Activated CD4-positive, alpha-beta T cell treated with anti-CD3 and anti-CD28 coated beads for 36 hours (primary cell): Measurements from ENCODE around the gene SAPCD1. TPM values are rescaled to one million over a fixed set of nuclear protein-coding genes. Genes with fewer than 3 reads are reported as not detected.

ENCODE experiments used
- ATAC-seq: fragments of 200-7000 bp; cut with Tn5 transposase; one replicate; pipeline ENCODE4 v1.10.0; 2021; ENCODE audit warnings: mild to moderate bottlenecking, moderate library complexity
- CTCF ChIA-PET: fragments of 350-600 bp; sonication (Branson Sonifier 250); formaldehyde crosslinking; loops from one replicate; lab custom pipeline; 2021; ENCODE audit warnings: antibody characterized with exemption; lab: Charles Lee
- POLR2A ChIA-PET: fragments of 350-600 bp; sonication (Branson Sonifier 250); formaldehyde crosslinking; loops from one replicate; lab custom pipeline; 2021; ENCODE audit warnings: antibody characterized with exemption, inconsistent platforms; lab: Charles Lee
- DNase-seq: peaks from one replicate; pipeline ENCODE4 v3.0.0-alpha.2; 2020
- H3K27ac Mint-ChIP-seq: one replicate; pipeline ENCODE4 v1.8.0; 2021; ENCODE audit warnings: mixed read lengths
- H3K27me3 Mint-ChIP-seq: one replicate; pipeline ENCODE4 v1.8.0; 2021; ENCODE audit warnings: mixed read lengths
- H3K36me3 Mint-ChIP-seq: one replicate; pipeline ENCODE4 v1.8.0; 2021; ENCODE audit warnings: low read depth, mixed read lengths
- H3K4me1 Mint-ChIP-seq: one replicate; pipeline ENCODE4 v1.8.0; 2021; ENCODE audit warnings: mixed read lengths
- H3K4me3 Mint-ChIP-seq: one replicate; pipeline ENCODE4 v1.8.0; 2021; ENCODE audit warnings: mild to moderate bottlenecking, moderate library complexity, mixed read lengths
- H3K9me3 Mint-ChIP-seq: one replicate; pipeline ENCODE4 v1.8.0; 2021; ENCODE audit warnings: low read depth, mixed read lengths
- intact Hi-C, 2 experiments: fragments of 100-400 bp; cut with DNase I in 1 of 2; cut with micrococcal nuclease in 1 of 2; formaldehyde crosslinking; loops; one replicate each; pipeline versions ENCODE4 v1.14.2 to v1.15.1; 2022 to 2024; cut with DNase I, micrococcal nuclease
- total RNA-seq, 2 experiments: library from RNA; stranded (reverse); gene quantifications; one replicate each; pipeline ENCODE4 v1.2.3, GENCODE V29; 2021

Gene SAPCD1
- total RNA-seq, 2 experiments from 2014 or later: 12.2 to 13.2 TPM

DNA sequence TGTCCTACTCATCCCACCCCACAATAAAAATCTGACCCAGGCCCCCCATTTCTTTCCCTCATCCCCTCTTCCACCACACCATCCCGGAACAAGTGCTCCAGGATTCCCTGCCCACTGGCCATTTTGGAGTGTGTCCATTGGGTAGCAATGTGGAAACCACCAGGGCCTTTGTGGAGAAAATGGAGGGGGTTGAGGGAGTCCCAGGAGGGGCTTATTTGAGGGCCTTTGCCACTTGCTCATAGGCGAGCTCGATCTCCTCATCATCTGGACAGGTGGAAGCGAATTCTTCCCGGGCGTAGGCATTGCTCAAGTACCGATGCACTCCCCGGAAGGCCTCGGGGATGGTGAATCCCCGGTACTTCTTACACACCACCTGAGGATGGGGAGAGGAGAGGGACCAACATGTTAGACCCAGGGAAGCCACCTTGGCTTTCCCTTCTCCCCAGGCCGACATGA, 31.8 kb upstream of the SAPCD1 start:
- H3K4me1 Mint-ChIP-seq: peaks cover 65% of the 10 kb centered on the region

DNA sequence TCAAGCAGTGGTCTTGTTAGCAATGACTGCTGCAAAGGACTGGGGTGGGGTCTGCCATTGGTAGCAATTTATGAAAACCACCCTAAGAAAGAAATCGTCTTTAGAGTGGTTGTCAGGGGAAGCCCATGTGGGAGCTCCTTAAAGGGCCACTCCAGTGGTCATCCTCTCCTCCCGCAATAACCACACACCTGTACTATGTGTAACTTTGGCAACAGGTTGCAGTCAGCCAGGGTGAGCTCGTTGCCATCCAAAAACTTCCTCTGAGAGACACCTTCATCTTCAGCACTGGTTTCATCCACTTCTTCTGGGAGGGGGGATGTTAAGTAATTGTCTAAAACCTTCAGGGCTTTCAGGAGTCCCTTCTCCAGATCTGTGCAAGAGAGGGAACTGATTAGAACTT, 30.4 kb upstream of the SAPCD1 start:
- intact Hi-C loops: loop anchor here in 1 of 2 experiments (10.0 kb wide), 1 partner anchor 1473 kb away; the partner anchor contains the start of genes HSD17B8, RING1, RXRB and SLC39A7
- POLR2A ChIA-PET: interaction anchor here (1.2 kb wide), 1 partner anchor 69 kb away, joined by 3 read pairs; no protein-coding TSS in a partner anchor
- ATAC-seq (no peak), DNase-seq (no peak)
- no peaks in the 10 kb centered on the region for H3K27me3 Mint-ChIP-seq
- no peak overlapping the region for H3K4me3 Mint-ChIP-seq
- H3K27ac Mint-ChIP-seq: no peak overlapping the region
- no peaks in the 10 kb centered on the region for H3K9me3 Mint-ChIP-seq
- peaks cover 49% of the 10 kb centered on the region for H3K36me3 Mint-ChIP-seq
- peaks cover 58% of the 10 kb centered on the region for H3K4me1 Mint-ChIP-seq
- CTCF ChIA-PET: interaction anchor here (0.6 to 2.3 kb wide), 6 partner anchors 8 to 675 kb away, joined by 3 to 6 read pairs (median 3); partner anchors contain the start of genes DDX39B, MPIG6B and MSH5

More for the DNA sequence above, 31.8 kb upstream of the SAPCD1 start:
- CTCF ChIA-PET: interaction anchor here (0.6 to 2.3 kb wide), 11 partner anchors 7 to 132 kb away, joined by 3 to 6 read pairs (median 3); partner anchors contain the start of gene MSH5
- no peak overlapping the region for H3K27ac Mint-ChIP-seq
- peak overlapping the region; percentile 69 for H3K4me3 Mint-ChIP-seq
- peaks cover 48% of the 10 kb centered on the region for H3K36me3 Mint-ChIP-seq
- ATAC-seq: no peak
- intact Hi-C loops: loop anchor here in 1 of 2 experiments (10.0 kb wide), 1 partner anchor 1474 kb away; the partner anchor contains the start of genes HSD17B8, RING1, RXRB and SLC39A7
- no peaks in the 10 kb centered on the region for H3K27me3 Mint-ChIP-seq
- POLR2A ChIA-PET: no interaction called here
- no peaks in the 10 kb centered on the region for H3K9me3 Mint-ChIP-seq
- DNase-seq: no peak

DNA sequence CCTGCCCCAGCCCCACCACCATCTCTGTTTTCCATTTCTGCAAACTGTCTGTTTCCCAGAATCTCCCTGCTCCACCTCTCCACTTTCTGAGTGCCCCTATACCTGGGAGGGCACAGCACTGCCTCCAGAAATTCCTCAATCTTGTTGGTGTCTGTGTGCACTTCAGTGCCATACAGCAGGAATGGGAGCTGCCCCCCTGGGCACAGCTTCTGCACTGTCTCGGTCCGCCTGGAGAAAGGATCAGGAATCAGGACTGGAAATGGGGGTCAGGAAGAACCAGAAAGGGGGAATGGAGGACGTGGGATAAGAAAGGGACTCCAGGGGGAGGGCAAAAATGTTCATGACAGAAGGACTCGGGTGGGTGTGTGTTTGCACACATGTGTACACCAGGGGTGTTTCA, 28.7 kb upstream of the SAPCD1 start:
- DNase-seq: no peak
- no peak for ATAC-seq
- Mint-ChIP-seq H3K27ac (peak overlapping the region; percentile 89), H3K36me3 (peaks cover 49% of the 10 kb centered on the region), H3K9me3 (no peaks in the 10 kb centered on the region), H3K27me3 (no peaks in the 10 kb centered on the region), H3K4me1 (peaks cover 60% of the 10 kb centered on the region), H3K4me3 (peak overlapping the region; percentile 96)
- CTCF ChIA-PET: interaction anchor here (0.5 kb wide), 1 partner anchor 111 kb away, joined by 4 read pairs; no protein-coding TSS in a partner anchor
- intact Hi-C loops: loop anchor here in 1 of 2 experiments (10.0 kb wide), 1 partner anchor 1471 kb away; the partner anchor contains the start of genes HSD17B8, RING1, RXRB and SLC39A7
- POLR2A ChIA-PET: interaction anchor here (0.6 kb wide), 1 partner anchor 29 kb away, joined by 3 read pairs; no protein-coding TSS in a partner anchor

DNA sequence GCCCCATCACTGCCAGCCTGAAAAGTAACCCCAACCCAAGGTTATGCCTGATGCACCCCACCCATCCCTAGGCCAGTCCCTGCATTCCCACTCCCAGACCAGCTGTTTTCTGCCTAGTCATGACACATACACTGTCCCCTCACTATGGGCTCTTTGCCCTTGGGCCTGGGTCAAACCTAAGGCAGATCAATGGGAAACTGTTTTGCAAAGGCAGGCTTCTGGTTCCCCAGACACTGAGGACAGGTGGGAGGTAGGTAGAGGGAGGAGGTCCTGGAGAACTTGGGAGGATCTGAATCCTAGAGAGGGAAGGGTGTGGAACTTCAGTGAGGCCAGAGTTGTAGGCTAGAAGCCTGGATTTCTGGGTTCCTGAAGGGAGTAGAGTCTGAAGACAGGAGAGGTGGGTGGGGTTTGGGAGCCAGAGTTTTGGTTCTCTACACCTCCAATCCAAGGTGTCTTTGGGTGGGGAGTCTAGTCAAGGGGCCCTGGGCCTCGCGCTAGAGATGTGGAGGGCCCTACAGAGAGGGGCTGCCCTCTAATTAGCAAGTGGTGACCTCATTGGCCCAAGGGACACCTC, 28.1 kb upstream of the SAPCD1 start:
- H3K9me3 Mint-ChIP-seq: no peaks in the 10 kb centered on the region
- H3K36me3 Mint-ChIP-seq: peaks cover 49% of the 10 kb centered on the region
- H3K27ac Mint-ChIP-seq: peak overlapping the region; percentile 89
- peaks cover 60% of the 10 kb centered on the region for H3K4me1 Mint-ChIP-seq
- DNase-seq (no peak), ATAC-seq (no peak)
- H3K27me3 Mint-ChIP-seq: no peaks in the 10 kb centered on the region
- ChIA-PET POLR2A (no interaction called here), CTCF (interaction anchor here (0.5 to 1.4 kb wide), 2 partner anchors 41 to 111 kb away, joined by 4 read pairs; no protein-coding TSS in a partner anchor)
- H3K4me3 Mint-ChIP-seq: peak overlapping the region; percentile 96
- intact Hi-C loops: loop anchor here in 1 of 2 experiments (10.0 kb wide), 1 partner anchor 1470 kb away; the partner anchor contains the start of genes HSD17B8, RING1, RXRB and SLC39A7

DNA sequence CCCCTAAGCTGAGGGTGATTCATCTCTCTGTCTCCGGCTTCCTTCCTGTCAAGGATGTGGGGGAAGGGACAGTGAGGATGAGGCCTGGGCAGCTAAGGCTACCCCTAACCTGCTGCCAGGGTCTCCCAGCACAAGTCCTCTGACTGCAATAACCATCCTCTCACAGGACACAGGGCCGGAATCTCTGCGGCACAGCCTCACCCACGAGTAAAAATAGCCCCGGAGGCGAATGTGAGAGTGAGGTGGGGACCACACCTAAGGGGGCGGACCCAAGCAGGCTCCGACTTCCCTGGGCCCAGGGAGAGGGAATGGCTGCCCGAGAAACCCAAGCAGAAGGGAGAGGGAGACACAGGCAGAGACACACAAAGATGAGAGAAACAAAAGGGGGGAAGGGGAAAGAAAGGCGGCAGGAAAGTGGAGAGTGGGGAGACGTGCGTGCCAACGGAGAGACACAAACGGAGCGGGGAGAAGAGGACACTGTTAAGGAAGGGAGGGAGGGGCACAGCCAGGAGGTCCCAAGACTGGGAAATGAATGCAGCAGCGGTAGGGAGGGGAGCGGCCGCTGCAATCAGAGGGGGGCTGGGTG, 27.5 kb upstream of the SAPCD1 start:
- no peaks in the 10 kb centered on the region for H3K9me3 Mint-ChIP-seq
- POLR2A ChIA-PET: interaction anchor here (0.7 kb wide), 1 partner anchor 38 kb away, joined by 3 read pairs; no protein-coding TSS in a partner anchor
- H3K4me1 Mint-ChIP-seq: peaks cover 60% of the 10 kb centered on the region
- intact Hi-C loops: loop anchor here (5.0 to 10.0 kb wide), 4 partner anchors 37 to 1470 kb away; partner anchors contain the start of genes AGPAT1 (in 1 of the 2), HSD17B8 (in 1 of the 2), RING1 (in 1 of the 2) and RNF5 (in 1 of the 2)
- H3K4me3 Mint-ChIP-seq: peak overlapping the region; percentile 96
- peak; percentile 39 for ATAC-seq
- peaks cover 49% of the 10 kb centered on the region for H3K36me3 Mint-ChIP-seq
- CTCF ChIA-PET: interaction anchor here (1.1 to 2.2 kb wide), 6 partner anchors 40 to 187 kb away, joined by 3 to 6 read pairs (median 4); partner anchors contain the start of gene NFKBIL1
- peak; percentile 72 for DNase-seq
- no peaks in the 10 kb centered on the region for H3K27me3 Mint-ChIP-seq
- H3K27ac Mint-ChIP-seq: peak overlapping the region; percentile 89

DNA sequence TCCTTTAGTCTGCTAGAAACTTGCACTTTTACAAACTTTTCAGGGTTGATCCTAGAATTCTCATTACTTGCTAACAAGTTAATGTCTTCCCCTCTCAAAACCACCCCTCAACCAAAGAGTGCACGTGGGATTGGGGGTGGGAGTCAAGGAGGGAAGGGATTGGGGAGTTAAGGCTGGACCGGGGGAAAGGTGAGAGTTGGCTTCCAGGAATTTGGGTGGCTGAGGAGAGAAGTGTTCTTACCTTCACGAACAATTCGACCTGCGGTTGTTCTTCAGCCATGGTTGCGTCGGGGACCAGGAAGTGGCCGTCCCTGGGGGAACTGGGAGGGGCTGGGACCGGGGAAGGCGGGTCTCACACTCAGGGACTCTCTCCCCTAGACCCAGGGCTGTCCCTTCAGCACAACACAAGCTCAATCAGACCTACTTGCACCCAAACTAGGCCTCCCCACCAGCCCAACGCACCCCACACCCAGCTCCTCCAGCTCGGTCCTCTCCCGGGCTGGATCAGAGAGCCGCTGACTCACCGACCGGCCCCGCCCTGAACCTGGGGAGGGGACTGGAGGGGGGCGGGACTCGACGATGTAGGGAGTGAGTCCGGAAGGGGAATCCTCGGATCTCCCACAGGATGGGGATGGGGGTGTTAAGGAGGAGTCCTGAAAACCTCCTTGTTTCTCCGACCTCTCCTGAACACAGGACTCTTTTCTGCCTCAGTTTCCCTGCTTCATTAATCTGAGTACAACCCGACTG, 26.3 kb upstream of the SAPCD1 start, which contains the start of gene CLIC1:
TSS of gene CLIC1 (minus strand) at position 510 of the 747 bp plus-strand sequence. CDS start at position 280, 230 bp downstream.
- CTCF ChIA-PET: interaction anchor here (0.6 to 2.2 kb wide), 9 partner anchors 39 to 437 kb away, joined by 3 to 6 read pairs (median 4); partner anchors contain the start of gene NFKBIL1
- POLR2A ChIA-PET: interaction anchor here (0.5 to 1.3 kb wide), 5 partner anchors 33 to 395 kb away, joined by 3 to 7 read pairs (median 3); partner anchors contain the start of genes ABHD16A, BAG6 and GPANK1
- Mint-ChIP-seq H3K36me3 (peaks cover 53% of the 10 kb centered on the region), H3K27me3 (no peaks in the 10 kb centered on the region), H3K4me1 (peaks cover 56% of the 10 kb centered on the region), H3K27ac (peak within 1 kb of the TSS; percentile 89), H3K4me3 (peak within 1 kb of the TSS; percentile 96), H3K9me3 (no peaks in the 10 kb centered on the region)
- ATAC-seq (peak; percentile 43), DNase-seq (peak; percentile 92)
- intact Hi-C loops: loop anchor here (1.0 to 10.0 kb wide), 8 partner anchors 33 to 1469 kb away; partner anchors contain the start of genes ABHD16A (in 1 of the 2), AGPAT1 (in 1 of the 2), BAG6 (in 1 of the 2) and HSD17B8 (in 1 of the 2)

DNA sequence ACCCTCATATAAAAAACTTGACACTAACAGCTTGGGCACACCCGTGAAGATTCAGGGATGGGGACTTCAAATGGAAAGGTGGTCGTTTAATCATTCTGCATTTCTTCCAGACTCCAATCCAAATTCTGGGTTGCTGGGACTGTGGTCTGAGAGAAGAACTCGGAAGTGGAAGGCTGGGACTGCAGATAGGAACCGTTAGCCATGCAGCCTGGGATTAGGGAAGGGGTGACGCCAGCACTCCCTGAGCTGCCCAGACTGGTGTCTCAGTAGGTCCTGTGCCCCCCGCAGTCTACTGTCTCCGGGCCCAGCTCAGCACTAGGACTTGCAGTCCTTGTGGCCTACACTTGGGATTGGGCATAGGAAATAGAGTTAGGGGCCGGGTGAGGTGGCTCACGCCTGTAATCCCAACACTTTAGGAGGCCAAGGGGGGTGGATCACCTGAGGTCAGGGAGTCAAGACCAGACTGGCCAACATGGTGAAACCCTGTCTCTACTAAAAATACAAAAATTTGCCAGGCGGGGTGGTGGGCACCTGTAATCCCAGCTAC, 25.6 kb upstream of the SAPCD1 start:
- no peaks in the 10 kb centered on the region for H3K27me3 Mint-ChIP-seq
- H3K27ac Mint-ChIP-seq: peak overlapping the region; percentile 89
- intact Hi-C loops: loop anchor here (1.0 to 10.0 kb wide), 8 partner anchors 34 to 1468 kb away; partner anchors contain the start of genes ABHD16A (in 1 of the 2), AGPAT1 (in 1 of the 2), BAG6 (in 1 of the 2) and HSD17B8 (in 1 of the 2)
- ATAC-seq: no peak
- peaks cover 62% of the 10 kb centered on the region for H3K4me1 Mint-ChIP-seq
- H3K4me3 Mint-ChIP-seq: peak overlapping the region; percentile 96
- peaks cover 55% of the 10 kb centered on the region for H3K36me3 Mint-ChIP-seq
- POLR2A ChIA-PET: interaction anchor here (0.5 to 1.3 kb wide), 8 partner anchors 11 to 1794 kb away, joined by 3 to 7 read pairs (median 3); partner anchors contain the start of genes ABHD16A, BAG6 and GPANK1
- CTCF ChIA-PET: interaction anchor here (0.6 to 3.3 kb wide), 6 partner anchors 54 to 437 kb away, joined by 3 to 15 read pairs (median 6); partner anchors contain the start of gene NFKBIL1
- no peaks in the 10 kb centered on the region for H3K9me3 Mint-ChIP-seq
- DNase-seq: peak; percentile 19

DNA sequence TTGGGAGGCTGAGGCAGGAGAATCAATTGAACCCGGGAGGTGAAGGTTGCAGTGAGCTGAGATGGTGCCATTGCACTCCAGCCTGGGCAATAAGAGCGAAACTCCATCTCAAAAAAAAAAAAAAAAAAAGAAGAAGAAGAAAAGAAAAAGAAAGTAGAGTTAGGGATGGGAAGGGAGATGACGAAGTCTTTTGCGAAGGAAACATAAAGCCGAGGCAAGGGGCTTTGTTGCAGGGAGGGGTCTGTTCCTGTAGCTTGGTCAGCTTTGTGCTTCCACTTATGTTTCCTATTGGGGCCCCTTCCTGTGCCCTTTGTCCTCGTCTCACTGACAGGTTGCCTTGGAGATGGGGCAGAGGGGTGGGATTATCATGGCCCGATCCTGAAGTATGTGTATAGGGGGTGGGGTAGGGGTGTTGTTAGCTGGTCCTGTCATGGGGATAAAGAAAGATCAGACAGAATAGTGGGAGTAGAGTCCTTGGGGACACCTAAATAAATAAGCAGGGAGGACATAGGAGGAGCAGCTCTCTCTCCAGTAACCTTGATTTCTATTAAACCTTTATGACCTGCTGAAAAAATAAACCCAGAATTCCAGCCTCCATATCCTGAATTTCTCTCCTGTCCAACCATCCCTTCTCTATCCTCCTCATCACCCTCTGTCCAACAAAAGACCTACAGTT, 25.0 kb upstream of the SAPCD1 start:
- H3K4me3 Mint-ChIP-seq: peak overlapping the region; percentile 96
- peak overlapping the region; percentile 89 for H3K27ac Mint-ChIP-seq
- peaks cover 56% of the 10 kb centered on the region for H3K36me3 Mint-ChIP-seq
- DNase-seq: peak; percentile 32
- H3K9me3 Mint-ChIP-seq: no peaks in the 10 kb centered on the region
- H3K4me1 Mint-ChIP-seq: peaks cover 63% of the 10 kb centered on the region
- POLR2A ChIA-PET: interaction anchor here (0.6 to 2.1 kb wide), 11 partner anchors 16 to 1794 kb away, joined by 3 to 6 read pairs (median 3); partner anchors contain the start of genes ABHD16A, DDX39B, DXO and NEU1
- no peaks in the 10 kb centered on the region for H3K27me3 Mint-ChIP-seq
- intact Hi-C loops: loop anchor here (5.0 to 10.0 kb wide), 4 partner anchors 35 to 1467 kb away; partner anchors contain the start of genes AGPAT1 (in 1 of the 2), HSD17B8 (in 1 of the 2), RING1 (in 1 of the 2) and RNF5 (in 1 of the 2)
- CTCF ChIA-PET: interaction anchor here (0.6 to 3.3 kb wide), 14 partner anchors 8 to 1468 kb away, joined by 3 to 15 read pairs (median 4); partner anchors contain the start of genes ABHD16A, BAG6, DDAH2 and HSPA1B
- no peak for ATAC-seq
